Esophagus squamous epithelium (tissue), 4 donors: ENCODE data around the gene VSTM4.

ENCODE experiments used
- POLR2A ChIP-seq, 4 donors: fragments of 450-650 bp; IDR thresholded peaks; one replicate each; pipeline ENCODE4 v1.6.1; 2017; ENCODE audit warnings: antibody characterized with exemption in 4 of 4, mild to moderate bottlenecking in 4 of 4, moderate library complexity in 3 of 4
- TF ChIP-seq, protein P1 (sequence below), 6 experiments: fragments of 450-650 bp in 4 of 6; fragments of 200-600 bp in 2 of 6; sonication (generic) in 2 of 6; IDR thresholded peaks; one replicate each; pipeline ENCODE4 v1.5.1; 2016 to 2019; ENCODE audit warnings: antibody characterized with exemption in 6 of 6, mild to moderate bottlenecking in 4 of 6, moderate library complexity in 4 of 6

GRCh38 chr10:49162761-49163310, 47.5 kb upstream of the VSTM4 start:
- TF ChIP-seq, protein P1, sequence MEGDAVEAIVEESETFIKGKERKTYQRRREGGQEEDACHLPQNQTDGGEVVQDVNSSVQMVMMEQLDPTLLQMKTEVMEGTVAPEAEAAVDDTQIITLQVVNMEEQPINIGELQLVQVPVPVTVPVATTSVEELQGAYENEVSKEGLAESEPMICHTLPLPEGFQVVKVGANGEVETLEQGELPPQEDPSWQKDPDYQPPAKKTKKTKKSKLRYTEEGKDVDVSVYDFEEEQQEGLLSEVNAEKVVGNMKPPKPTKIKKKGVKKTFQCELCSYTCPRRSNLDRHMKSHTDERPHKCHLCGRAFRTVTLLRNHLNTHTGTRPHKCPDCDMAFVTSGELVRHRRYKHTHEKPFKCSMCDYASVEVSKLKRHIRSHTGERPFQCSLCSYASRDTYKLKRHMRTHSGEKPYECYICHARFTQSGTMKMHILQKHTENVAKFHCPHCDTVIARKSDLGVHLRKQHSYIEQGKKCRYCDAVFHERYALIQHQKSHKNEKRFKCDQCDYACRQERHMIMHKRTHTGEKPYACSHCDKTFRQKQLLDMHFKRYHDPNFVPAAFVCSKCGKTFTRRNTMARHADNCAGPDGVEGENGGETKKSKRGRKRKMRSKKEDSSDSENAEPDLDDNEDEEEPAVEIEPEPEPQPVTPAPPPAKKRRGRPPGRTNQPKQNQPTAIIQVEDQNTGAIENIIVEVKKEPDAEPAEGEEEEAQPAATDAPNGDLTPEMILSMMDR (IDR thresholded peaks at IDR 0.05): no peak
- no peak for TF ChIP-seq POLR2A (IDR thresholded peaks at IDR 0.05)
